CD4-positive, alpha-beta T cell treated with Interleukin-6 for 4 hours (primary cell): ENCODE data around the gene KCNAB1.
A peak's percentile ranks its signal among the peaks of the same experiment; 100 is the strongest.

Source experiments
- DNase-seq: peaks from one replicate; pipeline ENCODE4 v3.0.0-alpha.2; 2020; ENCODE audit warnings: mixed read lengths

KCNAB1 gene

GRCh38 chr3:156469456-156469855 lies 349.1 kb downstream of the KCNAB1 start:
- DNase-seq = no peak

DNA sequence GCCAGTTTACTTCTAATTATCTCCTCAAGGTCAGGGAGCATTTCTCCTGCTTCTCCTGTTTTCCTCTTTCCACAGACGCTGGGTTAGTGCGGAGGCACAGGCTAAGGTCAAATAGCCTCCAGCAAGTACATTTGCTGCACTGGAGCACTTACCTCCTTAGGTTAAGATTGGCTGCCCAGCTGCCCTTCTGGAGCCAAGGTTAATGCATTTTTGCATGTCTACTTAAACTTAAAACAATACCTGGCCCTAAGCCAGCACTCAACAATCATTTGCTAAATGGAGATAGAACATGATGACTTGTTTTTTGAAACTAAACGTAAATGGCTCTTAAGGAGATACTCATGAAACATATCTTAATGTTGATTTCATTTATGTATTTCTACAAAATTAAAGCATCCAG lies 351.1 kb downstream of the KCNAB1 start:
- no peak for DNase-seq

DNA sequence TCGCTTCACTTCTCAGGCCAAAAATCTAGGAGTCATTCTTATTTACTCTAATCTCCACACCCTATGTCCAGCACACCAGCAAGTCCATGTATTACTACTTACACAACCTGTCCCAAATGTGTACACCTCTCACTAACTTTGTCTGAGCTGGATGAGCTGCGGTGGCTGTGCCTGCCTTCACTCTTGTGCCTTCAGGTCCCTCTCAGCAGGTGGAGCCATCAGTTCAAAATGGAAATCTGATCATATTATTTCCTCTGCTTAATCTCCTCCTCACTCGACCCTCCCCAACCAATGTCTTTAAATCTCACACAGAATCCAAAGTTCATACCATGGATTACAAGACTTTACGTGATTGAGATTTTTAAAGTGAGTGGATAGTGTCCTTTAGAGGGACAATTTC lies 351.8 kb downstream of the KCNAB1 start:
- DNase-seq = peak; percentile 52

DNA sequence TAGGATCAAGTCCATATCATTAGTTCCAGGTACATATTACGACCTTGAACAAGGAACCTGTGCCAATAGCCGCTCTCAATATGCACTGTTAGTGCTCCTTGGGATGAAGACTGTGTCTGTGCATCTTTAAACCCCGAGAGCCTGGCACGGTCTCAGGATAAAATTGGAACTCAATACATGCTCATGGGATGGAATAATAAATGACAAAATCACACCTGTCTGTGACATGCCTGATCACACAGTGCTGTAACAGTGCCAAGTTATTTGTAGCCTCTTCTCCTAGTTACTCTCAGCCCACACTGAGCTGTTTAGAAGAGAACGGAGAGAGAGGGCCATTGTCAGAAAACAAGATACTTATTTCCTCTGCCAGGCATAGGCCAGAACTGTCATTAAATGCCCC lies 352.3 kb downstream of the KCNAB1 start:
- no peak for DNase-seq

GRCh38 chr3:156473341-156473740 lies 353.0 kb downstream of the KCNAB1 start:
- no peak for DNase-seq

DNA sequence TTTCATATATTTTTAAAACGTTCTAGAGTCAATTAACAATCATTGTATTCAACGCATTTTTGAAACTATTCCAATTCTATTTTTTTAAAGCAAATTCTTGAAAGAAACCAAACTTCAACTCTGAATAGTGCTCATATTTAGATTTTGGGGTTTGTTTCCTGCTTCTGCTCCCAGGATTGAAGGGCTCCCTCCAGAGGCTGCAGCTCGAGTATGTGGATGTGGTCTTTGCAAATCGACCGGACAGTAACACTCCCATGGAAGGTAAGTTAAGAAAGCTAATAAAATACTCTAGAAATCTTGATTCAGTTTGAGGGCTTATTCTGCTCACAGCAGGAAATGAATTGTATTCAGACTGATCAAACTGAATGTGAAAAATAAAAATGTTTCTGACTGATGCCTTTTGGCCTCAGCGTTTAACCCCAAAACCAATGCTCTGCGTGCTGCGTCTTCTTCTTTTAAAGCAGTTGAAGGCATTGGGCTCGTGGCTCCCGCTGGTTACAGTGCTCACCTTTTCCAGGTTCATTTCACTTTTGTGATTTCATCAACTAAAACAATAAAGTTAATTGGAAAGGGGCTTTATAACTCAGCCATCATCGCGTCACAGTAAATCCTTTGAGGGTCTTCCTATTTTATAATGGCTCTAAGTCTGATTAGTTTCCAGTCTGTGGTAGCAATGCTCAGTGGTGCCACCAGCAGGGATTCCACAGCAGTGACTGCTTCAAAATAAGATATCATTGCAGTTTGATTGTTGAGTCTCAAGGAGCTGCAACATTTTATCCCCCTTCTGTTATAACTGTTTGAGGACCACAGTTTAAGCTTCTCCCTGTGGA lies 354.4 kb downstream of the KCNAB1 start:
- DNase-seq = peak; percentile 26

- no peak for DNase-seq
Measured at GRCh38 chr3:156477323-156477722, 356.9 kb downstream of the KCNAB1 start.

GRCh38 chr3:156478891-156479290 lies 358.5 kb downstream of the KCNAB1 start:
- DNase-seq = no peak

DNA sequence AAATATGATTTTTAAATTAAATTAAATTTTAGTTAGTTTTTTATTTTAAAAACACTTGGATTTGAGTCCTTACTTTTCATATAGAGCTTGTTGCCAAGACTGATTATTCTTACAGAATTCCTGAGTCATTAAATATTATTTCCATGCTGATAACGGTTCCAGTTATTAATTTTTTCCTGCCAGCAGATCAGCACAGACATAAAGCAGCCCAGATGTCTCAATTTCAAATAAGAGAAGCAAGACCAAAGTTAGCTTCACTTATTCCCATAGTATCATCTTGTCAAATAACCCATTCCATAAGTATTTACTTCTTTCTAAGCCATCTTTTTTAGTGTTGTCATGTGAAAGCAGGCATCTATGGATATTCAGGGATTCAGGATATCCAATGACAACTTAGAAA lies 359.2 kb downstream of the KCNAB1 start:
- DNase-seq = no peak

DNA sequence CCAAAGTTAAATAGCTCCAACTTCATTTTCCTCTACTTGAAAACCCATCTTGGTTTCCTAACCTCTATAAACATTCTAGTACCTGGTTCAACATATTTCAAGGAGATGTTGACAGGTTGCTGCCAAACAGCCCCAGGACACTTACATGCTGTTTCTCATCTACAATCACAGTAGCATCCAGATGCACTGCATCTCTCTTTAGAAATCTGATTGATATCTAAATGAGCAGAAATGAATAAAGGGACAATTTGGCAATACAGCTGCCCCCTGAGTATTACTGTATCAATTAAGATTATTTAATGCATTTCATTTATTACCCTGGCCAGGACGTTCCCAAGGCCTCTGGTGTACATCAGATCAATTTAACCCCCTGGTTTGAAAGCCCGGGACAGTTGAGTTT lies 360.6 kb downstream of the KCNAB1 start:
- no peak for DNase-seq

- DNase-seq = no peak
Measured at GRCh38 chr3:156483002-156483401, 362.6 kb downstream of the KCNAB1 start.

GRCh38 chr3:156483426-156483825 lies 363.0 kb downstream of the KCNAB1 start:
- DNase-seq = peak; percentile 18

- DNase-seq = peak; percentile 69
Measured at GRCh38 chr3:156483961-156484787, 363.8 kb downstream of the KCNAB1 start.

DNA sequence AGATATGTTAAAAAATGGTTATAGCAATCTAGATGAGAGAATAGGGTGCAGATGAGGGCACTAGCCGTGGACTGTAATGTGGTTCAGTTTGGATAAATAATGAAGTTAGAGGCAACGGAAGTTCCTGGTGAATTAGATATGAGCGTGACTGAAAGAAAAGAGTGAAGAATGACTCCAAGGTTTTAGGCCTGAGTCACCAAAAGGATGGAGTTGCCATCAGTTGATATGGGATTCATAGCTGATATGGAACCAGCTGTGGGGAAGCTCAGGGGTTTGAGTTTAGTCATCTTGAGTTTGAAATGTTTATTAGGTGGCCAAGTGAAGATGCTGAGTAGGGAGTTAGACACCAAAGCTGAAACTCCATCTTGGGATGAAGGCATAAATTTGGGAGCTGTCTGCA lies 368.4 kb downstream of the KCNAB1 start:
- DNase-seq = no peak

GRCh38 chr3:156489462-156489911 lies 369.1 kb downstream of the KCNAB1 start:
- DNase-seq = no peak

- no peak for DNase-seq
Measured at GRCh38 chr3:156491192-156491591, 370.8 kb downstream of the KCNAB1 start.

GRCh38 chr3:156492801-156493261 lies 372.5 kb downstream of the KCNAB1 start:
- DNase-seq = no peak

GRCh38 chr3:156493887-156494286 lies 373.5 kb downstream of the KCNAB1 start:
- DNase-seq = no peak

GRCh38 chr3:156495816-156496215 lies 375.4 kb downstream of the KCNAB1 start:
- DNase-seq = no peak

DNA sequence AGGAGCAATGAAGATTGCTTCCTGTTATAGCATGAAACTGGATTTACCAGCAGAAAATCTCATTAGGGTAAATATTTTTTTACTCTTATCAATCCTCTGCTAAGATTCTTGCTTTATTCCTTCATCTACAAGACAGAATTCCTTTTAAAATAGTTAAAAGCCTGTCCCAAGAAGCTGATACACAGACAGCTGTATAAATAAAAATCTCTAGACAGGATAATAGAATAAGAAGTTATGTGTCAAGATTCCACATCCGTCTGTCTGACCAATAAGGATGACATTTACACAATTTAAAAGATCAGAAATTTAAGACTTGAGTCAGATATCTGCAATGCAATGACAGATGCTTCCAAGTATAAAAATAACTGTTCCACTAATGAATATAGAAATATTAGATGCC lies 376.9 kb downstream of the KCNAB1 start:
- no peak for DNase-seq

GRCh38 chr3:156498307-156498706 lies 377.9 kb downstream of the KCNAB1 start:
- no peak for DNase-seq

- DNase-seq = no peak
Measured at GRCh38 chr3:156507285-156507684, 386.9 kb downstream of the KCNAB1 start.

- DNase-seq = no peak
Measured at GRCh38 chr3:156509189-156510174, 389.1 kb downstream of the KCNAB1 start.
